GM23338 (cell line): Measurements from ENCODE around the gene C1QTNF9. TPM values are rescaled to one million over a fixed set of nuclear protein-coding genes. Genes with fewer than 3 reads are reported as not detected.
A peak's percentile ranks its signal among the peaks of the same experiment; 100 is the strongest.
"Not testable (repeated sequence)": the region's sequence is repeated elsewhere in the genome, so short reads cannot be mapped to it uniquely, and the experiment has no call there.

Source experiments
- ATAC-seq: fragments of 200-7000 bp; cut with Tn5 transposase; 3 replicates; pipeline ENCODE4 v1.9.1; 2020
- DNase-seq: peaks from one replicate; pipeline ENCODE4 v3.0.0-alpha.2; 2015; ENCODE audit warnings: low spot score
- H2AFZ ChIP-seq: fragments of 200-600 bp; sonication (generic); 2 replicates; pipeline ENCODE4 v1.8.0; 2016; ENCODE audit warnings: antibody characterized with exemption, mild to moderate bottlenecking, moderate library complexity
- H3F3A ChIP-seq: fragments of 200-600 bp; sonication (generic); replicated peaks from 2 replicates; pipeline ENCODE4 v1.8.0; 2017; ENCODE audit warnings: antibody characterized with exemption, mixed run types, low read depth
- H3K27ac ChIP-seq: fragments of 200-600 bp; sonication (generic); 2 replicates; pipeline ENCODE4 v1.6.1; 2016; ENCODE audit warnings: low read depth
- H3K27me3 ChIP-seq: fragments of 200-600 bp; sonication (generic); 2 replicates; pipeline ENCODE4 v1.8.0; 2016; ENCODE audit warnings: mild to moderate bottlenecking, mixed run types, moderate library complexity; ENCODE audit not compliant: insufficient read depth
- H3K36me3 ChIP-seq: fragments of 200-600 bp; sonication (generic); 2 replicates; pipeline ENCODE4 v1.8.0; 2016; ENCODE audit warnings: mild to moderate bottlenecking; ENCODE audit not compliant: insufficient read depth
- H3K4me1 ChIP-seq: fragments of 200-600 bp; sonication (generic); 2 replicates; pipeline ENCODE4 v1.8.0; 2016; ENCODE audit warnings: mild to moderate bottlenecking, moderate library complexity; ENCODE audit not compliant: insufficient read depth
- H3K4me2 ChIP-seq: fragments of 200-600 bp; sonication (generic); 2 replicates; pipeline ENCODE4 v1.7.1; 2017; ENCODE audit warnings: mixed run types
- H3K4me3 ChIP-seq: fragments of 200-600 bp; sonication (generic); 2 replicates; pipeline ENCODE4 v1.6.1; 2016; ENCODE audit warnings: mixed run types
- H3K79me2 ChIP-seq: fragments of 200-600 bp; sonication (generic); replicated peaks from 2 replicates; pipeline ENCODE4 v1.8.0; 2017; ENCODE audit warnings: mild to moderate bottlenecking; ENCODE audit not compliant: insufficient read depth
- H3K9me2 ChIP-seq: fragments of 200-600 bp; sonication (generic); 2 replicates; pipeline ENCODE4 v1.8.0; 2017; ENCODE audit not compliant: insufficient read depth
- H4K20me1 ChIP-seq: fragments of 200-600 bp; sonication (generic); replicated peaks from 2 replicates; pipeline ENCODE4 v1.8.0; 2017; ENCODE audit warnings: mild to moderate bottlenecking; ENCODE audit not compliant: insufficient read depth
- H3K27ac Mint-ChIP-seq: 2 replicates; pipeline ENCODE4 v1.8.0; 2020; ENCODE audit warnings: inconsistent platforms, mild to moderate bottlenecking, moderate library complexity, mixed read lengths
- H3K27me3 Mint-ChIP-seq: 3 replicates; pipeline ENCODE4 v1.8.0; 2022; ENCODE audit warnings: low read depth, mild to moderate bottlenecking, moderate library complexity, mixed read lengths, inconsistent platforms; ENCODE audit not compliant: insufficient read depth, poor library complexity
- H3K36me3 Mint-ChIP-seq: 3 replicates; pipeline ENCODE4 v1.8.0; 2021; ENCODE audit warnings: low read depth, mild to moderate bottlenecking, inconsistent platforms, moderate library complexity, mixed read lengths
- H3K4me1 Mint-ChIP-seq: 3 replicates; pipeline ENCODE4 v1.8.0; 2020; ENCODE audit warnings: mild to moderate bottlenecking, inconsistent platforms, mixed read lengths
- H3K4me3 Mint-ChIP-seq: 3 replicates; pipeline ENCODE4 v1.8.0; 2021; ENCODE audit warnings: moderate library complexity, mild to moderate bottlenecking, inconsistent platforms, mixed read lengths
- H3K9me3 Mint-ChIP-seq: 3 replicates; pipeline ENCODE4 v1.8.0; 2020; ENCODE audit warnings: moderate library complexity, mild to moderate bottlenecking, inconsistent platforms, mixed read lengths
- ETS1 ChIP-seq: IDR thresholded peaks from 2 replicates; pipeline ENCODE4 v1.6.1; 2016; ENCODE audit warnings: antibody characterized with exemption
- EZH2phosphoT487 ChIP-seq: fragments of 200-600 bp; sonication (generic); IDR thresholded peaks from one replicate; pipeline ENCODE4 v1.8.1; 2018; ENCODE audit warnings: antibody characterized with exemption; ENCODE audit not compliant: unreplicated experiment
- NANOG ChIP-seq: IDR thresholded peaks from 2 replicates; pipeline ENCODE4 v1.6.1; 2016; ENCODE audit warnings: antibody characterized with exemption, borderline replicate concordance
- POLR2AphosphoS5 ChIP-seq: IDR thresholded peaks from 2 replicates; pipeline ENCODE4 v1.6.1; 2016; ENCODE audit warnings: antibody characterized with exemption, low read depth
- REST ChIP-seq: IDR thresholded peaks from one replicate; pipeline ENCODE4 v1.6.1; 2018; ENCODE audit warnings: antibody characterized with exemption; ENCODE audit not compliant: unreplicated experiment
- STAT1 ChIP-seq: IDR thresholded peaks from one replicate; pipeline ENCODE4 v1.6.1; 2016; ENCODE audit warnings: antibody characterized with exemption; ENCODE audit not compliant: unreplicated experiment
- ZNF114 ChIP-seq: fragments of 250-450 bp; sonication (Bioruptor Pico); IDR thresholded peaks from 2 replicates; pipeline ENCODE4 v1.5.0; 2020; ENCODE audit warnings: mild to moderate bottlenecking, moderate library complexity
- polyA plus RNA-seq: library from polyadenylated mRNA; unstranded; fragments of >200 nt; fragmentation: Nextera tagmentation; extraction: Ambion mirVana; gene quantifications from 2 replicates; pipeline ENCODE4 v1.2.1, GENCODE V29; 2016
- total RNA-seq: library from RNA; depleted of rRNA; stranded (reverse); fragments of >200 nt; shearing (Covaris generic); gene quantifications from 2 replicates; pipeline ENCODE4 v1.2.3, GENCODE V29; 2014

C1QTNF9 gene
- total and polyA plus RNA-seq, 2 experiments from 2014 or later, result not detected

- peaks cover 3% of the 10 kb centered on the region; the same call in 1 of the 3 replicates for H3K4me1 Mint-ChIP-seq
- TF ChIP-seq NANOG (no peak), EZH2phosphoT487 (no peak), ETS1 (no peak), STAT1 (no peak), POLR2AphosphoS5 (no peak), ZNF114 (CRISPR knock-in tag) (no peak), REST (no peak)
- DNase-seq, result no peak
- peaks cover 2% of the 10 kb centered on the region; the same call in 2 of the 3 replicates for H3K9me3 Mint-ChIP-seq
- no peaks in the 10 kb centered on the region for H3K79me2 ChIP-seq
- H3K4me3 Mint-ChIP-seq, result no peak overlapping the region
- H3K4me2 ChIP-seq, result no peak overlapping the region
- H3K36me3 Mint-ChIP-seq, result no peaks in the 10 kb centered on the region
- peaks cover 9% of the 10 kb centered on the region; the same call in 1 of the 2 replicates for H3F3A ChIP-seq
- H3K4me3 ChIP-seq, result no peak overlapping the region
- H3K27ac ChIP-seq, result no peak overlapping the region
- no peak overlapping the region for H2AFZ ChIP-seq
- no peaks in the 10 kb centered on the region for H3K4me1 ChIP-seq
- no peaks in the 10 kb centered on the region for H3K36me3 ChIP-seq
- H3K9me2 ChIP-seq, result no peaks in the 10 kb centered on the region
- no peaks in the 10 kb centered on the region for H4K20me1 ChIP-seq
- H3K27me3 Mint-ChIP-seq, result peaks cover 5% of the 10 kb centered on the region
- no peaks in the 10 kb centered on the region for H3K27me3 ChIP-seq
- H3K27ac Mint-ChIP-seq, result no peak overlapping the region
- no peak for ATAC-seq
These were observed 48.4 kb downstream of the C1QTNF9 start for GRCh38 chr13:24357756-24358155.

- ATAC-seq, result peak; percentile 36; the same call in 2 of the 3 replicates
These were observed 49.5 kb downstream of the C1QTNF9 start for GRCh38 chr13:24358836-24359235.

GRCh38 chr13:24359252-24359651, 49.9 kb downstream of the C1QTNF9 start:
- not testable (repeated sequence) for H3K9me3 Mint-ChIP-seq, H3F3A ChIP-seq, H3K4me3 ChIP-seq, H4K20me1 ChIP-seq, H3K4me1 ChIP-seq, H3K36me3 Mint-ChIP-seq, H3K27me3 ChIP-seq, H3K27ac ChIP-seq, H3K4me2 ChIP-seq, H3K79me2 ChIP-seq, H3K9me2 ChIP-seq, H3K36me3 ChIP-seq, H2AFZ ChIP-seq, H3K4me1 Mint-ChIP-seq, H3K27me3 Mint-ChIP-seq, H3K27ac Mint-ChIP-seq, H3K4me3 Mint-ChIP-seq
- ATAC-seq, result peak; percentile 91
- peak; percentile 31 for DNase-seq

More at GRCh38 chr13:24358836-24359235, 49.5 kb downstream of the C1QTNF9 start:
- H3K79me2 ChIP-seq, H3K9me3 Mint-ChIP-seq, H4K20me1 ChIP-seq, H3K27me3 Mint-ChIP-seq, H3K4me2 ChIP-seq, H3K4me1 Mint-ChIP-seq, DNase-seq, H3K36me3 Mint-ChIP-seq, H3F3A ChIP-seq, H2AFZ ChIP-seq, H3K27ac Mint-ChIP-seq, H3K4me3 Mint-ChIP-seq, H3K27ac ChIP-seq, H3K4me3 ChIP-seq, H3K27me3 ChIP-seq, H3K4me1 ChIP-seq, H3K9me2 ChIP-seq, H3K36me3 ChIP-seq: not testable (repeated sequence)
